ENCODE measurements around the gene G6PC1.

G6PC1 gene

GRCh38 chr17:42937712-42938596, 37.4 kb downstream of the G6PC1 start:
- DNase-seq (ENCODE audit: low read depth in 1 of 2, low spot score in 1 of 2) = no peak

GRCh38 chr17:42944211-42944610, 43.6 kb downstream of the G6PC1 start:
- DNase-seq (ENCODE audit: low read depth in 1 of 2, low spot score in 1 of 2) = no peak

GRCh38 chr17:42946812-42947211, 46.2 kb downstream of the G6PC1 start:
- no peak for DNase-seq (ENCODE audit: low read depth in 1 of 2, low spot score in 1 of 2)

DNA sequence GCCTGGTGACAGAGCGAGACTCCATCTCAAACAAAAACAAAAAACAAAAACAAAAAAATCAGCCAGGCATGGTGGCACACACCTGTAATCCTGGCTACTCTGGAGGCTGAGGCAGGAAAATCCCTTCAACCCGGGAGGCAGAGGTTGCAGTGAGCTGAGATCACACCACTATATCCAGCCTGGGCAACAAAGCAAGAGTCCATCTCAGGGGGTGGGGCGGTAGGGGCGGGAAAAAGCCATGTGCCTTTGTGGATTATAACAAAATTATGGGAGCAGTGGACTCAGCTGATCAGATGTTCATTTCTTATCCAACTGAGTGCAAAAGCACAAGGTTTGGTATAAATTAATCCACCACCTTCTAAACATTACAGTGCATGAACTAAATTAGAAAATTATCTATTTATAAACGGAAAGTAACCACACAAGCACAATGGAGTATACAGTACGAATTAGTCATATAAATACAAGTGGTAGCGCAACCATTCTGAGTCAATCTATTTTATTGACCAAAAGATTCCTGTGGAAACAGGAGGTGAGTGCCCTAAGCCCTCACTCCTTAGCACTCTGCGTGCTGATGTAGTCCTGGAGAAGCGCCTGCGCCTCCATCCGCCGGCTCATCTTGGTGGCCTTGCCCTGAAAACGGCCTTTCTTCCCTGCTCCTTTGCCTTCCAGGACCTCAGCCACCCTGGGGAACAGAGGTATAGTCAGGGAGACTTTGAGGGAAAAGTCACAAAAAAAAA, 49.6 kb downstream of the G6PC1 start:
- no peak for DNase-seq (ENCODE audit: low read depth in 1 of 2, low spot score in 1 of 2)

Data from activated CD4-positive, alpha-beta T cell treated with anti-CD3 and anti-CD28 coated beads, Interleukin-2, amount 50 U/mL, for 24 hours (primary cell).